Astrocyte of the spinal cord (primary cell): ENCODE results near the gene KMT2D.

Experiments
- DNase-seq: peaks from one replicate; pipeline ENCODE4 v3.0.0; 2011; ENCODE audit warnings: low read depth, low spot score
- H3K4me3 ChIP-seq: 2 replicates; pipeline ENCODE4 v1.5.1; 2011; ENCODE audit warnings: low read depth, mild to moderate bottlenecking, low read length, moderate library complexity
- CTCF ChIP-seq: IDR thresholded peaks from 2 replicates; pipeline ENCODE4 v1.5.1; 2012; ENCODE audit warnings: low read depth, mild to moderate bottlenecking, low read length, inconsistent platforms
- in situ Hi-C: cut with HindIII; loops from 2 replicates; pipeline ENCODE4 v1.10.0; 2017; ENCODE audit warnings: low sequenced_read_pairs

The KMT2D gene

GRCh38 chr12:49031573-49032161 lies 28.9 kb downstream of the KMT2D start:
- no peak for DNase-seq
- in situ Hi-C loops = no loop called here
- no peak for TF ChIP-seq CTCF
- no peak overlapping the region for H3K4me3 ChIP-seq

GRCh38 chr12:49030714-49031572 lies 29.7 kb downstream of the KMT2D start:
- in situ Hi-C loops = no loop called here
- TF ChIP-seq CTCF = no peak
- no peak overlapping the region for H3K4me3 ChIP-seq
- no peak for DNase-seq

GRCh38 chr12:49030119-49030518 lies 30.5 kb downstream of the KMT2D start:
- in situ Hi-C loops = no loop called here
- TF ChIP-seq CTCF = no peak

GRCh38 chr12:49028666-49029275 lies 31.8 kb downstream of the KMT2D start:
- no peak for DNase-seq
- no peak overlapping the region for H3K4me3 ChIP-seq
- in situ Hi-C loops = no loop called here
- no peak for TF ChIP-seq CTCF

More at GRCh38 chr12:49030119-49030518, 30.5 kb downstream of the KMT2D start:
- no peak for DNase-seq
- H3K4me3 ChIP-seq = no peak overlapping the region

- DNase-seq = no peak
- TF ChIP-seq CTCF = no peak
- H3K4me3 ChIP-seq = no peak overlapping the region
- in situ Hi-C loops = no loop called here
These were observed 32.6 kb downstream of the KMT2D start for GRCh38 chr12:49027846-49028555.
